Smooth muscle cell of the brain vasculature (primary cell): ENCODE results near the gene GABARAPL2.

ENCODE experiments used
- DNase-seq: peaks from one replicate; pipeline ENCODE4 v3.0.0-alpha.2; 2012; ENCODE audit warnings: low read depth, low spot score

GABARAPL2 gene

DNA sequence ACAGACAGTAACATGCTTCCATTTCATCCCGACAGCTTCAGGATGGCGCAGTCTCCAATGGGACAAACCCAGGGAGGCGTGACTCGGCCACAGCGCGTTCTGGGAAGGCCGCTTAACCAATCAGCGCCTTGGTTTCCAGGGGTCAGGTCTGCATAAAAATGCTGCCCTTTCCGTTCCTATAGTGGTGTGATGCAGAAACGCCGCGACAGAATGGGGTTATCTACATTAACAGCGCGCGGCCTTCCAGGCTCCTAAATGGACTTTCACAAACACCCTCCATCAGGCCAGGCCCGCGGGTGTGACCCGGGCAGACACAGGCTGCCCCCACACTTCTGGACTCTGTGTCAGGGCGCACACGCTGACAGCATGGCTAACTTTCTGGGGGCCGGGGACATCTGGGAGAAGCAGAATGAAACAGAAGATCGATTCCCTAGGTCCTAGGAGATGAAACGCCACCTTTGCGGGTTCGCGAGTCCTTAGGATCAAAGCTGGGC is 10.9 kb upstream of the GABARAPL2 start:
- peak; percentile 59 for DNase-seq

DNA sequence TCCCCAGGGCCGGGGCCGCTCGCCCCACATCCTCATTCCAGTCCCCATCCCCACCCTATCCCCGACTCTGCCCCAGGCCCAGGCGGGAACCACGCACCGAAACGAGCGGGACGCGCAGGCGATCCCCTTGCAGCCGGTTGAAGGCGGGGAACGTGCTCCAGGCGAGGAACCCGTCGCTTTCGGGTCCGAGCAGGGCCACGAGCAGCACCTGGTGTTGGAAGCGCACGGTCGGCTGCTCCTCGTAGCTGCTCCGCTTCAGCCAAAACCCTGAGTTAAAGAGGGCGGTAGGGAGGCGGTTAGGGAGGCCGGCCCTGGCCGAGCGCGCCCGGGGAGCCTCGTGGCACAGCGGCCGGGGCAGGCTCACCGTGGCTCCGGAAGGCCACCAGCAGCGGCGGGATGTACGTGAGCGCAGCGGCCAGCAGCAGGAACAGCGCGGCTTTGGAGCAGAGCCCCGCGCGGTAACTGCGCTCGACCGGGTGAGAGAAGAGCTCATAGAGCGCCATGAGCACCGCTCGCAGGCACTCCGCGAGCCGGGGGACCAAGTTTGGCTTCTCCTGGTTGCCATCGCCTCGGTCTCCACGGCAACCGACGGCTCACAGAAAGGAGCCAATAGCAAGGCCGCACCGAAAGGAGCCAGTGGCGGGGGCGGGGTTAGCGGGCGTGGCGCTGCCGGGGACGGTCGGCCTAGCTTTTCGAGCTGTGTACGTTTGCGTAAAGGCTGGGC is 10.3 kb upstream of the GABARAPL2 start, which contains the start of gene TMEM231:
TMEM231 (minus strand) TSS at position 546 of the 724 bp plus-strand sequence; CDS start at position 503, 43 bp downstream.
- peak; percentile 73 for DNase-seq

DNA sequence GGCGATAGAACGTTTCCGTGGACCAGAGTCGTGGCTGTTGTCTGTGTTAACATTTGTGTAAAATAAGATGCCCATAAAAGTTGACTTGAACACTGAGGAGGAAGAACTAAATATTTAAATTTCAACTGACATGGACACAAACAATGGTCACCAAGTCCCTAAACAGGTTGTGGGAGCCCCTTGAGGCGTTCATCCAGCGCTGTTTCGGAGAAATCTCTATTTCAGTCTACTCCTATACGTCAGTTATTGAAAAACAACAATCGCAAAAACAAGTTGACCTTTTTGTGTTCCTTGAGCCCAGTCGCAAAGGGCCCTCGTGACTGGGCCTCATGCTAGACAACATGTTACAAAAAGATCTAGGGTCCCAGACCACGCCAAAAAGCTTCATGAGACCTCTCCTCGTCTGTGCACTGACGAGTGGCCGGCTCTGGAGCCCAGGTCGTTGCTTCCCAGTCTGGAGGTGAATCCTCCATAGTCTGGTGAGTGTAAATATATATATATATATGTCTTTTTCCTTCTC is 9.7 kb upstream of the GABARAPL2 start:
- DNase-seq: no peak

DNA sequence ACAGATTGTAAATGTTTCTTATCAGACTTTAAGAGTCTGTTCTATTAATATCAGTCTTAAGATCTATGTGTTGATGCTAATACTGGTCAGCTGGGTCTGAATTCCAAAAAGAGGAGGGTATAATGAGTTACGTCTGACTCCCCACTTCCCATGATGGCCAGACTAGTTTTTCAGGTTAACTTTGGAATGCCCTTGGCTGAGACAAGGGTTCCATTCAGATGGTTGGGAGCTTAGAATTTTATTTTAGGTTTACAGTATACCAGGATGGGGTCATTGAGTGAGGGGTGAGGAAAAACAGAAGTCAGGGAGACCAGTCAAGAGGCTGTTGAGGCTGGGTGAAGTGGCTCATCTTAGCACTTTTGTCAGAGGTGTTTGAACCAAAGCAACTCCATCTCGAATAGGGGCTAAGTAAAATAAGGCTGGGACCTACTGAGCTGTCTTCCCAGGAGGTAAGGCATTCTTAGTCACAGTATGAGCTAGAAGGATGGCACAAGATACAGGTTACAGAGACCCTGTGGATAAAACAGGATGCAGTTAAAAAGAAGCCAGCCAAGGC is 7.3 kb upstream of the GABARAPL2 start:
- DNase-seq: no peak

DNA sequence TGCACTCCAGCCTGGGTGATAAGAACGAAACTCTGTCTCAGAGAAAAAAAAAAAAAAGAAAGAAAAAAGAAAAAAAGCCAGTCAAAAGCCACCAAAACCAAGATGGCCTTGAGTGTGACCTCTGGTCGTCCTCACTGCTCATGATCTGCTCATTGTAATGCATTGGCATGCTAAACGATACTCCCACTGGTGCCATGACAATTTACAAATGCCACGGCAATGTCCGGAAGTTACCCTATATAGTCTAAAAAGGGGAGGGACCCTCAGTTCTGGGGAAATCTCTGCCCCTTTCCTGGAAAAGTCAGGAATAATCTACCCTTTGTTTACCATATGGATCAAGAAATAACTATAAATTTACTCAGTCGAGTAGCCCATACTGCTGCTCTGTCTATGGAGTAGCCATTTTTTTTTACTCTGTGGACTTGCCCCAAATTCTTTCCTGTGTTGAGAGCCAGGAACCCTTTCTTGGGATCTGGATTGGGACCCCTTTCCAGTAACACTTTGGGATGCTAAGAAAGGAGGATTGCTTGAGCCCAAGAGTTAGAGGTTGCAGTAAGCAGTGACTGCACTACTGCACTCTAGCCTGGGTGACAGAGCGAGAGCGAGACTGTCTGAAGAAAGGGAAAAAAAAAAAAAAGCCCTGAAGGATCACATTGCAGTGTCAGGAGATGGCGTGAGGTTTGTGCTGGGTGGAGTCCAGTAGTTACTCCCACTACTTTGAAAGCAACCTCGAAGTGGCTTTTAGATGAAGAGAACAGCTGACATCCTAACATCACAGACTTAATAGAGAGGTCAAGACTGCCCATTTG is 6.4 kb upstream of the GABARAPL2 start:
- DNase-seq: no peak

DNA sequence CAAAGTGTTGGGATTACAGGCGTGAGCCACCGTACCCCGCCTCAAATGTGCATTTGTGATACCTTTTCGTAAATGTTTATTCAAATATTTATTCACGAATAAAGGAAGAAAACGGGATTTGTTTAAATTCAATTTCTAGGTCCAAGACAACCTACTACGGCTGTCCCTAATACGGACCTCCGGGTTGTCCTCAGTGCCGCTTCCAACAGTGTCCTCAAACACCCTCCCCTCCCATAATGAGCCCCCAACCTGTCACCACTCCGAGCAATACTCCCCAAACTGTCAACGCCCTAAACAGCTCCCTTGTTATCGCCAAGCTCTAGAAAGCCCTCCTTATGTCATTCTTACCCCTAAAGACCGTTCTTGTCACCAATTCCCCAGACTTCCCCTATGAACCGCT is 539 bp upstream of the GABARAPL2 start:
- no peak for DNase-seq

DNA sequence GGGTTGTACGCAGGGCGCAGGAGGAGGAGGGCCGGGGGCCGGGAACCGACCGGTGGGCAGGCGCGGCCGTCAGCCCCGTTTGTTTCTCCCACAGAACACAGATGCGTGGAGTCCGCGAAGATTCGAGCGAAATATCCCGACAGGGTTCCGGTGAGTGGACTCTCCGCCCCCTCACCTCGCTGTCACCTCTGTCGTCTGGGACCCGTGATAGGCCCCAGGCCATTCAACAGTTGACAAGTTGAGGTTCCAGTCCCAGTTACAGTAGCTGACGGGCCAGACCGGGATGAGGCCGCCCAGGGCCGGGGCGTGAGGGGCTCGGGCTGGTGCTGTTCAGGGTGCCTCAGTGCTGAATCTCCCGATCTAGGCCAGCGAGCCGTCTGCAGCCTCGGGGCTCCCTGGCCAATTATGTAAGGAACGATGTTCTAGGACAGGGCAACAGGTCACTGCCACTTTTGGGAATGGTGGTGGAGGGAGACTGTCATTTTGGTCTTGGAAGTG is 628 bp downstream of the GABARAPL2 start:
- no peak for DNase-seq

DNA sequence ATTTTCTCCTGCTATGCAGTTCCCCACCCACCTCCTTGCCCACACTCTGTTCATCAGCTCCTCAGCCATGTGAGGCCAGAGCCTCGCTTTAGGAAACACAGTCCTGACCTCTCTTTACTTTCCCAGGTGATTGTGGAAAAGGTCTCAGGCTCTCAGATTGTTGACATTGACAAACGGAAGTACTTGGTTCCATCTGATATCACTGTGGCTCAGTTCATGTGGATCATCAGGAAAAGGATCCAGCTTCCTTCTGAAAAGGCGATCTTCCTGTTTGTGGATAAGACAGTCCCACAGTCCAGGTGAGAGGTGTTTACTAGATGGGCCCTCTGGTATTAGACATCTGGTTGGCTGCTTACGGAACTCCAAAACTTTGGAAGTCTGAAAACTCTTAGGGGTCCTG is 1.7 kb downstream of the GABARAPL2 start:
- DNase-seq: no peak

DNA sequence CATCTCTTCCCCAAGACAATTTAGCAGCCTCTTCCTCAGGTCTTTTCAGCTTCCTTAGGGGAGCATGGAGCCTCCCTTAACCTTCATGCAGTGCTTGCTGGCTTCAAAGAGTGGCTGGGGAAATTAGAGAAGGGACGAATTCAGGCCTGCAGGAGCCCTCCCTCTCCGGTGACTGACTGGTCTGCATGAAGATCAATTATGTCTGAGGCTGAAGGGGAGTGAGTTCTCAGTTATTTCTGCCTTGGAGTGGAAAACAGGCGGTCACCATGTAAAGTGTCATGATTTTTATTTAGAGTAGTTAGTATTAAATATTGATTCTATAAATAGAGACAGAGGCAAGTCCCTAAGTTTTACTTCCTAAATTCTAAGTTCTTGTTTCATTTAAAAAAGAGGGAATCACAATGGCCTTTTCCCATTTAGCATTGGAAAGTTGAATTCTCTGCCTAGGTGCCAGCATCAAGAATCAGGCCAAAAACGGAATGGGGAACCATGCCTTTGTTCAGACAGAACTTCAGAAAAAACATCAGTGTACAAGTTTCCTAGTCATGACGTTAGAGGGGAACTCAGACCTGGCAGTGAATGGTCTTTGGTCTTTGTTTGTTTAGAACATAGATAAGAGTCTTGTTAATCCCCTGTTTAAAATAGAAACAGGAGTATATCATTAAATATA is 4.4 kb downstream of the GABARAPL2 start:
- no peak for DNase-seq

DNA sequence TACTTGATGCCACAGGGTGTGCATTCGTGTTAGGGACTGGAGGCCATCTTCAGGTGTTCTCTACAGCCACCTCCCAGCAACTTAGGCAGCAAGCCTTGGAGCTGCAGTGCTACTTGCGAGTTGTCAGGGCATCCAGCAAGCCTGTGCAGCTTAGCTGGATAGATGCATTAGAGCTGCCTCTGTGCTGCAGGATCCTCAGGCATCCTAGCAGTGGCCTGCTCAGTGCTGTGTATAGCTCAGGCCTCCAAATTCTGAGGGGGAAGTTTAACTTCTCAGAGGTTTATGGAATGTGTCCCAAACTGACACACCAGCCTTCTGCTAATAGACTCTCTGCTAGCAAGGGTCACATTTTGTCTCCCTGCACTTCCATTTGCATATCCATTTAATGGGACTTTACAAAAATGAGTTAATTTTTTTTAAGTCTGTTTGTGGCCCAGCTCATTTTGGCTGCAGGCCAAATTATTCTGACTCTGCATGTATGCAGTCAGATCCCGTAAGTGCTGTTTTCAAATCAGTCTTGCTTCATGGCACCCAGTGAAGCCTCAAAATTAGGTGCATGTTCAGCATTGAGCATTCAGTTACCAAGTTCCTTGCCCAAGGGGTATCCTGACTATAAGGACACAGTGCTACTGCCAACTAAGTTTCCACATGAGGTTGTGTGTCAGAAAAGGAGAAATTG is 6.8 kb downstream of the GABARAPL2 start:
- no peak for DNase-seq

DNA sequence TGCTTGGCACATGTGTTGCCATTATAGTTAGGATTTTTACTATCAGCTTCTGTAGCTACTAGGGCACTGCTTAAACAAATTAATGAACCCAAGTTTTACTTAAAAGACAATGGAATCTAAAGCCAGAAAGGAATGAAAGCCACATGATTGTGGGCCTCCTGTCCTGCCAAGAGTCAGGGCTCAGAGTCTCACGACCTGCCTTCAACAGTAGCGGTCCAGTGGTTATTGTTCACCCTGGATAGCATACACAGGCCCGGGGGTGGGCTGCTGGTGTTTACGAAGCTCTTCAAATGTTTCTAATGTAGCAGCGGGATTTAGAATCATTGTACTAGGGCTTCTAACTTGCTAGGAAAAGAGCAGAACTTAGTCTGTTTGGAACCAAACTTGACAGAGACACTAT is 7.8 kb downstream of the GABARAPL2 start:
- DNase-seq: no peak

DNA sequence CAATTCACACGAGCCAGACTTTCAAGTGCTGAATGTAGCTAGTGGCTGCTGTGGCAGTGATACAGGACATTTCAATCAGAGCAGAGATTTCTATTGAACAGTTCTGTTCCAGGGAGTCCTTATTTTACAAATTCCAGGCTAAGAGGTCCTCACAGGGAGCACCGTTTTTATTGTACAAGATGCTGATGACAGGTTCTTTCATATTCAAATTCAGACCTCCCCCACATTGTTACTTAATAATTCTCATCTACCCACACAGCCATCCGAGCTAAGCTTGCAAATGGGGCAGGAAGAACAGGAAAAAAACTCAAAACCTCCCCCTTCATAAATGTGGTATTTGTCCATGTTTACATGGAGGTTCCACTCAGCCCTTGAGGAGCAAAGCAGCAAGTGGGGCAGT is 9.8 kb downstream of the GABARAPL2 start:
- no peak for DNase-seq

DNA sequence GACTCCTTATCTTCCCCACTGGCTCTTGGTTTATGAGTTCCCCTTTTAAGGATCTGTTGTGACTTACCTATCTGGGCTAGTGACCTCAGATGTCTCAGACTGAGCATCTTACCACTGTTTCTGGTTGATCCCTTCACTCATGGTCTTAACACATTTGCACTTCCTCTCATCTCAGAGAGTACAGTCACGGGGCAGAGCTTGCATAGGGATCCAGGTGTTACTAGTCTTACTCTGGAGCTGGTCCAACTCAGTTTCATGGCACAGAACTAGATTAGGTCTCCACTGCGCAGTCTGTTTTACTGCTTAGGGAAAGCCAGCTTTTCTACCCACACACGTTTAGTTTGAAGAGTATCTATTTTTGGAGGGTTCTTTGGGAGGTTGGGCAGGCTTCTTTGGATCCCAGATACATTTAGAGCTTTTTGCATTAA is 10.2 kb downstream of the GABARAPL2 start:
- no peak for DNase-seq

DNA sequence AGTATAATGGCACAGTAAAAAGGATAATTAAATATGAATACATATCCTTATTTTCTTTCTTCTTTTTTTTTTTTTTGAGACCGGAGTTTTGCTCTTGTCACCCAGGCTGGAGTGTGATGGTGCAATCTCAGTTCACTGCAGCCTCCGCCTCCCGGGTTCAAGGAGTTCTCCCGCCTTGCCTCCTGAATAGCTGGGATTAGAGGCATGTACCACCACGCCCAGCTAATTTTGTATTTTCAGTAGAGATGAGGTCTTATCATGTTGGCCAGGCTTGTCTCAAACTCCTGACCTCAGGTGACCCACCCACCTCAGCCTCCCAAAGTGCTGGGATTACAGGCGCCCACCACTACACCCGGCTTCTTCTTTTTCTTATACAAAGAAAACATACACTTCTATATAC is 12.0 kb downstream of the GABARAPL2 start:
- DNase-seq: no peak

DNA sequence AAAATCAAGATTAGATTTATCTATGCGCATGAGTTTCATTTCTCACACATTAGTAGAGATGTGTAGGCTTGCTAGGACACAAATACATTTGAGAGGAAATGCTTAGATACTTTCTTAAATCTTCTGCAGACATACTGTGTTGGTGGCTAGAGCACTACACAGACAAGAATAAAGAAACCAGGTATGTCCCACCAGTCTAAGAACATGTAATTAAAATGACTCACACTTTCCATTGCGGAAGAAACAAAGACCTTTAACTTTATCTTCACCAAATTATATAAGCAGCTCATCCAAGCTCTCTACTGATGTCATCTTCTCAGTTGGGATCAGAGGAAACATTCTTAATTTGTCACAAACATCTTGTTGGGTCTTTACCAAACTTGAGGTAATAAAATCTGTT is 12.5 kb downstream of the GABARAPL2 start:
- DNase-seq: no peak

DNA sequence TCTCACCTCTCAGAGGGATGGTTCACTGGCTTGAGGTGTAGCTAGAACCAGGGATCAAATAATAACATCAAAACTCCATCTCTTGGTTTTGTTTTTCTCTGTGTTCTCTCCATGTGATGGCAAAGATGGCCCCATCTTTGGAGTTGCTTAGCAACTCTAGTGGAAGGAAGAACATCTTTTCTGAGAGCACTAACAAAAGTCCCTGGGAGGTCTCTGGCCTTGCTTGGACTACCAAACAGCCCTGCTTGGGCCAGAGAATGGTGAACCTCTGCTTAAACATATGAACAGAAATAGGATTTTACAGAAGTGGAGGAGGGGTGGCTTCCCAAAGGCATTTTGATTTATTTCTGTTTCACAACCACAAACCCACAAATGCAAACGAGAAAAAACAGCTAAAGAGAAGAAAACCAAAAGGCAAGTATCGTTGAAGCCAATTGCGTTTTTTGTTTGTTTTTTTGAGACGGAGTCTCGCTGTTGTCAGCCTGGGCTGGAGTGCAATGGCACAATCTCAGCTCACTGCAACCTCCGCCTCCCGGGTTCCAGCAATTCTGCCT is 13.2 kb downstream of the GABARAPL2 start:
- no peak for DNase-seq

DNA sequence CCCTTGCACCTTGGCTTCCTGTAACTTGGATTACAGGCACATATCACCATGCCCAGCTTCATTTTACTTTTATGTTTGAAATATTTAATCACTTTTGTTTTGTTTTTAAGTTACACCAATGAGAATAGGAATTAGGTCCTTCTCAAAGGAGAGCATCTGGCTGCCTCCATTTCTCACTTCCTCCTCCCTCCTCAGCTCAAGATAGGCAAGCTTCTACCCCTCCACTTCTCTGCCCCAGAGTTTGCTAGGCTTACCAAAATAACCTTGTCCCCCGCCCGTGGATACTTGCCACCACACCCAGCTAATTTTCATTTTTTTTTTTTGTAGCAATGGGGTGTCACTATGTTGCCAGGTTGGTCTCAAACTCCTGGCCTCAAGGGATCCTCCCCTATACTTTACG is 17.9 kb downstream of the GABARAPL2 start:
- no peak for DNase-seq

DNA sequence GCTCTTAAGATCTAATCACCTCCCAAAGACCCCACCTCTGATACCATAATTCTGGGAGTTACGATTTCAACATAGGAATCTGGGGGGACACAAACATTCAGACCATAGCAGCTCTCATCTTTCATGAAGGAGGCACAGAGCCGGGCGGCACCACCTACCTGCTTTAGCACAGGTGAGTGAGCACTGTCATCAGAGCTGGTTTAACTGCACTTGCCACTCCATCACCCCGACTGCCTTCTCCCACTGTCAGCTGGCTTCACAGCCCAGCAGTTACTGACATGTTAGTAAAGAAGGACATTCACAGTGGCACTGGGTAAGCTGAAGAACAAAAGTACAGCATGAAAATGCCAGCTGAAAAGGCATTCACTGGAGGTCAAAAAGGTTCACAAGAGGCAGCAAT is 22.5 kb downstream of the GABARAPL2 start:
- no peak for DNase-seq

DNA sequence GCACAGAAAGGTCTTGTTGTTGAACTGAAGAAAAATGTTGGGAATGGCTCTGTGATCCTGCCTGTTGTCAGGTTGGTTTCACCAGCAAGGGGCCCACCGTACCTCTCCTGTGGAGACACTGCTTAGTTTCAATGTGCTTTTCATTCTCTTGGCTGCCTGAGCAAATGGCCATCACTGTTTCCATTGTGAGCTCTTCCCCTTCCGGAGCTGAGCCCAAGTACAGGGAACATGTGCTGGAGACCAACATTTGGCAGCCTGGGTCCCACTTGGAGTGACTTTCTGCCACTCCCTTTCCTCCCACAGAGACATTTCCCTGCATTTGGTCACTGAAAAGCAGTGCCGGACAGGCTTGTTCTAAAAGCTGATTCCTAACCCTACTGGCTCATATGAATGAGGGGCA is 23.1 kb downstream of the GABARAPL2 start:
- DNase-seq: no peak
